OCI-LY7 (cell line): Measurements from ENCODE around the gene SPRR3.

Experiments
- CTCF ChIP-seq: fragments of 200-600 bp; sonication (generic); conservative IDR thresholded peaks from 2 replicates; pipeline ENCODE4 v1.5.1; 2014; ENCODE audit warnings: mild to moderate bottlenecking, antibody characterized with exemption, low read length, moderate library complexity, mixed read lengths
- EZH2phosphoT487 ChIP-seq: fragments of 200-600 bp; sonication (generic); IDR thresholded peaks from 2 replicates; pipeline ENCODE4 v1.6.1; 2018; ENCODE audit warnings: low read depth, borderline replicate concordance, mild to moderate bottlenecking, mixed run types, antibody characterized with exemption, low read length, moderate library complexity, mixed read lengths

- no peak for TF ChIP-seq CTCF
- no peak for TF ChIP-seq EZH2phosphoT487
Observed at GRCh38 chr1:152957561-152957960, 44.0 kb upstream of the SPRR3 start.
